ENCODE results near the gene DESI1. TPM values are rescaled to one million over a fixed set of nuclear protein-coding genes. Genes with fewer than 3 reads are reported as not detected.
A peak's percentile ranks its signal among the peaks of the same experiment; 100 is the strongest.

DESI1 gene
- total and polyA plus RNA-seq, 2 of the 13 experiments (the other 11 are each of a cell fraction or from before 2014, with no cell fraction given) = 21.6 to 29.2 TPM

GRCh38 chr22:41576877-41577276 is 44.0 kb downstream of the DESI1 start (continued):
- TF ChIP-seq E2F2 (CRISPR knock-in tag; IDR thresholded peaks at IDR 0.05; ENCODE audit: borderline replicate concordance) (no peak), BATF2 (CRISPR knock-in tag; IDR thresholded peaks at IDR 0.05) (no peak), HMG20B (CRISPR knock-in tag; conservative IDR thresholded peaks at IDR 0.05) (no peak), NFE2L1 (CRISPR knock-in tag; IDR thresholded peaks at IDR 0.05; ENCODE audit: borderline replicate concordance) (no peak), ZNF670 (CRISPR knock-in tag; IDR thresholded peaks at IDR 0.05; ENCODE audit: borderline replicate concordance) (no peak), HHEX (CRISPR knock-in tag; IDR thresholded peaks at IDR 0.05) (no peak), ZNF609 (CRISPR knock-in tag; IDR thresholded peaks at IDR 0.05; ENCODE audit: borderline replicate concordance) (no peak), ZNF790 (CRISPR knock-in tag; IDR thresholded peaks at IDR 0.05; ENCODE audit: borderline replicate concordance) (no peak), ZKSCAN5 (CRISPR knock-in tag; IDR thresholded peaks at IDR 0.05) (no peak), GABPA (IDR thresholded peaks at IDR 0.05; ENCODE audit: low read depth, low read length) (no peak), GABPA (CRISPR knock-in tag; IDR thresholded peaks at IDR 0.05; ENCODE audit: low read depth) (no peak), ZHX2 (IDR thresholded peaks at IDR 0.05; ENCODE audit: low read depth) (no peak), ZHX2 (CRISPR knock-in tag; IDR thresholded peaks at IDR 0.05; ENCODE audit: borderline replicate concordance) (no peak), MYNN (CRISPR knock-in tag; IDR thresholded peaks at IDR 0.05; ENCODE audit: low read depth) (no peak), PRMT3 (CRISPR knock-in tag; IDR thresholded peaks at IDR 0.05; ENCODE audit: borderline replicate concordance, low read depth) (no peak), SIN3A (IDR thresholded peaks at IDR 0.05; ENCODE audit: borderline replicate concordance, low read depth, low read length) (no peak), NFRKB (IDR thresholded peaks at IDR 0.05) (no peak), KAT8 (CRISPR knock-in tag; IDR thresholded peaks at IDR 0.05) (peak; percentile 48; the same call in 1 of the 2 replicates), AHR (CRISPR knock-in tag; IDR thresholded peaks at IDR 0.05) (peak; percentile 52; the same call in 1 of the 2 replicates), ZNF264 (CRISPR knock-in tag; IDR thresholded peaks at IDR 0.05) (no peak)

Data from HepG2 (cell line).